ENCODE results near the gene MED25.

Gene MED25

GRCh38 chr19:49859682-49860335 lies 41.7 kb downstream of the MED25 start:
- DNase-seq, result no peak

- DNase-seq, result no peak
Observed at GRCh38 chr19:49860336-49861102, 42.4 kb downstream of the MED25 start.

DNA sequence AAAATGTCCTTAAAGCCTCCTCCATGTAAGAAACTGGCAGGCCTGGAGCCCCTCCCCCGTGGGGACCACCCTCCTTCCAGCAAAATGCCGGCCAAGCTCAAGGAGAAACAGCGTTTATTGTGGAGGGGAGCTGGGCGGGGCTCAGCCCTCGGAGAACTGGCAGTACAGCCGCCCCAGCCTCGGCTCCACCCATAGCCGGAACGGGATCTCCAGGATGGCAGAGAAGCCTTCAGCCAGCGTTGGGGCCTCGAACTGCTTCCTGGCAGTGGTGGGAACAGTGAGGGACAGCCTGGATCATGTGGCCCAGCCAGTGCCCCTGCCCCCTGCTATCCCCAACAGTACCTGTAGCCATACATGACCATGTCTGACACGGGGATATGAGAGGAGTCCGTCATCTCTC lies 43.0 kb downstream of the MED25 start:
- no peak for DNase-seq

GRCh38 chr19:49861541-49862378 lies 43.7 kb downstream of the MED25 start:
- no peak for DNase-seq

- no peak for DNase-seq
Observed at GRCh38 chr19:49862391-49863253, 44.5 kb downstream of the MED25 start.

DNA sequence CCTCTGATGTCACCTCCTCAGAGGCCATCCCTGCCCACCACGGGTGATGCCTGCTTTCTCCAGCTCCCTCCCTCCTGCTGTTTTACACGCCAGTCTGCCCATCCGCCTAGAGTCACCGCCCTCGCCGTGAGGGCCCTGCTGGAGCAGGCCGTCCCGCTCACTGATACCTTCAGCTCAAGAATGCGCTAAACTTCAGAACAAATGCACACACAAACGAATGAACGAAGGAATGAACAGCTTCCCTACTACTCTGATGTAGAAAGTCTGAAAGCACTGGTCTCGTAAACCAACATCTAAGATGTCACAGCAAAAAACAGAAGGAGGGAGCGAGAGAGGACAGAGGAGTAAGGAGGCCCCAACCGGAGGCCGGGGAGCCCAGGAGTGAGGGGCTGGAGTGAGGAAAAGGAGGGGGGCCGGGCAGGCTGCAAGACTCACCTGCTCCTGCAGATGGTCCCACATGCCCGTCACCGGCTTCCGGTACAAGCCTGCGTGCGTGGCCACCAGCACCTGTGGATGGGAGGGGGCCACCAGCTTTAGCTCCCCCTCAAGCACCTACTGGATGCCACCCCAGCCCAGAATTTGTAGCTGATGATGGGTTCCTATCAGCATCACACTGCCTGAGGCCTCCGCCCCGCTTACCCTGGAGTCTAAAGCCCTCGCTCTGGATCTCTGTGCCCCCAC lies 45.3 kb downstream of the MED25 start:
- DNase-seq, result no peak

- no peak for DNase-seq
Observed at GRCh38 chr19:49863935-49864320, 45.8 kb downstream of the MED25 start.

GRCh38 chr19:49864890-49865289 lies 46.8 kb downstream of the MED25 start:
- no peak for DNase-seq

GRCh38 chr19:49866933-49867782 lies 49.1 kb downstream of the MED25 start, which contains the start of gene PNKP:
Gene PNKP (minus strand): TSS chr19:49867576. CDS start chr19:49867204, 372 bp downstream.
- peak; percentile 91 for DNase-seq

DNA sequence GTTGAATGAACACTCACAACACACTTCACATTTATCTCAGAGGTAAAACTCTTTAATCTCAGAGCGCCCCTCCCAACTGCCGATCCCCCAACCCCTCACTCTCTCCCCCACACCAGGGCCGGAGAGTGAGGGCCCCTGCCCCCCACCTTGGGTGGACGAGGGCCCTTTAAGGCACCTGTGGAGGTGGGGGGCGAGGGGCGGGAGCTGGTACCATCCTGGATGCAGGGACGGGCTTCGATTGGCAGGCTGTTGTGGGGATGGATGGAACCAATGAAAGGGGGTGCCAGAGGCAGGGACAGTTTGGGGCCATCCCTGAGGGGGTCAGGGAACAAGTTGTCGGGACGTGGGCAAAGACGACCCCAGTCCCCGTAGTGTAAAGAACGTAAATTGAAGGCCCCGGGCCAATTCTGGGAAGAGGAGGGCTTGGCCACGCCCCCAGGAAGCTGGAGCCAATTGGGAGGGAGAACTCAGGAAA lies 51.0 kb downstream of the MED25 start:
- no peak for DNase-seq

- DNase-seq, result peak; percentile 99
Observed at GRCh38 chr19:49869484-49870308, 51.6 kb downstream of the MED25 start.

GRCh38 chr19:49870309-49870901 lies 52.3 kb downstream of the MED25 start:
- no peak for DNase-seq

DNA sequence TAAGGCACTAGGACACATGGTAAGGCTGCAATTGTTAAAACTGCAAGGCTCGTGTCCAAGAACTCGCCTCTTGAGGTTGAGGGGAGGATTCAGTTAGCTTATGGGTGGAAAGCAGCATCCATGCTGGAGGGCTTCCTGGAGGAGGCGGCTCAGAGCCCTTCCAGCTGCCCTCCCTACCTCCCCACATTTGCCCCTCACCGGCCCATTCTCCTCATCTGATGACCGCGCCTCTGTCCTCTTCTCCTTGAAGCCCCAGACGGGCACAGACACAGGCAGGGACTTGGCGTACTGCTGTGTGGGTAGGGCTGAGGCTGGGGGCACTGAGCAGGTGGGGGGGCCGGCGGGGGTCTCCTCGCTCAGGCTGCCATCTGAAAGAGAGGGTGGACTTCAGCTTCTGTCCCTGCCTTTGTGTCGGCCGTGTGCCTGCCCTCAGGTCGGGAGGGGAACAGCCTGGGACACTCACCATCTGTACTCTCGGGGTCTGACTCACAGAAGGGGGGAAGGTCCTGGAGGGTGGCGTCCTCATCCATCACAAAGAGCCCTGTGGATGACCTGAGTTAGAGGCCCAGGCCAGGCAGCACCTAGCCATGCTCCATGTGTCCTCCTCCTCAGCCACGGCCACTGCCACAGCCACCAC lies 53.4 kb downstream of the MED25 start:
- DNase-seq, result no peak

GRCh38 chr19:49872245-49873128 lies 54.4 kb downstream of the MED25 start:
- DNase-seq, result no peak

- DNase-seq, result no peak
Observed at GRCh38 chr19:49873129-49873521, 55.0 kb downstream of the MED25 start.

- no peak for DNase-seq
Observed at GRCh38 chr19:49873834-49874233, 55.7 kb downstream of the MED25 start.

GRCh38 chr19:49874503-49875157 lies 56.5 kb downstream of the MED25 start:
- DNase-seq, result no peak
